Type B pancreatic cell (in vitro differentiated cells): ENCODE measurements around the gene NUDT14. TPM values are rescaled to one million over a fixed set of nuclear protein-coding genes. Genes with fewer than 3 reads are reported as not detected.

Experiments used
- DNase-seq: peaks from one replicate; pipeline ENCODE4 v3.0.0; 2021; ENCODE audit warnings: mixed read lengths; ENCODE audit not compliant: unreplicated experiment; ENCODE audit errors: extremely low spot score
- H3K27ac Mint-ChIP-seq: 2 replicates; pipeline ENCODE4 v1.8.0; 2021; ENCODE audit warnings: mild to moderate bottlenecking, mixed read lengths
- H3K27me3 Mint-ChIP-seq: 2 replicates; pipeline ENCODE4 v1.8.0; 2021; ENCODE audit warnings: mixed read lengths
- H3K36me3 Mint-ChIP-seq: 2 replicates; pipeline ENCODE4 v1.8.0; 2021; ENCODE audit warnings: mixed read lengths
- H3K4me1 Mint-ChIP-seq: one replicate; pipeline ENCODE4 v1.8.0; 2021; ENCODE audit warnings: mixed read lengths; ENCODE audit not compliant: unreplicated experiment
- H3K4me3 Mint-ChIP-seq: 2 replicates; pipeline ENCODE4 v1.8.0; 2021; ENCODE audit warnings: mild to moderate bottlenecking, mixed read lengths
- H3K9me3 Mint-ChIP-seq: 2 replicates; pipeline ENCODE4 v1.8.0; 2021; ENCODE audit warnings: mixed read lengths
- total RNA-seq: library from RNA; stranded (reverse); gene quantifications from 2 replicates; pipeline ENCODE4 v1.2.1, GENCODE V29; 2021; ENCODE audit warnings: low replicate concordance
- TF ChIP-seq, protein P1 (sequence below): fragments of 200-600 bp; sonication (generic); conservative IDR thresholded peaks from 2 replicates; pipeline ENCODE4 v1.5.0; 2021; ENCODE audit warnings: antibody characterized with exemption, mild to moderate bottlenecking

Gene NUDT14
- total RNA-seq, 1 donor from 2014 or later, result 33.3 TPM

DNA sequence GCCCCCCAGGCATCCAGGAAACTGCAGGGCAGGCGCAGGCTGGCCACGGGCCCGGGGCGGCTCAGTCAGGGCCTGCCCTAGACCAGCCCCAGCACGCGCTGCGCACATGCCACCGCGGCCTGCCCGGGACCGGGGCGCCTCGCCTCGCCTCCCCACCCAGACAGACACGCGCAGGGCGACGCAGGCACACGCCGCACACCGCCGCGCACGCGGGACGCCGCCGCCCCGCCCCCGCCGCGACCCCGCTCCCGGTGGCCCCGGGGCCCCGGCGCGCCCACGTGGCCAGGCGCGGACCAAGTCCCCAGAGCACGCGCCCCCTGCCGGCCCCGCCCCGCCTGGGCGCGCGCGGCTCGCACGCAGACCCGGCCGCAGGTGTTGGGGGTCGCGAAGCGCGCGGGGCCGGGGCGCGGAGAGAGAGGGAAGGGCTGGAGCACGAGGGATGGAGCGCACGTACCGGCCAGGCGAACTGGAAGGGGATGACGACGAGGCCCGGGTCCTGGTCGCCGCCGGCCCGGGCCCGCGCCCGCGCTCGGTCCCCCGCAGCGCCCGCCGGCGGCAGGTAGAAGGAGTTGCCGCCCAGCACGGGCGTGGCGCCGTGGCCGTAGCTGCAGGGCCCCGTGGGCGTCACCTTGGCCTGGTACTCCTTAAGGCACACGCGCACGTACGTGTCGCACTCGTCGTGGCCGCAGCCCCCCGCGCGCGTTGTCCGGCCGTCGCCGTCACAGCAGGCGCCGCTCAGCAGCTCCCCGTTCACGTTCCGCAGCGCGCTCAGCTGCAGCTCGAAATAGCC lies 13.6 kb downstream of the NUDT14 start:
- Mint-ChIP-seq H3K27ac (no peak overlapping the region), H3K9me3 (no peaks in the 10 kb centered on the region), H3K4me3 (peak overlapping the region; percentile 73), H3K36me3 (no peaks in the 10 kb centered on the region), H3K4me1 (no peaks in the 10 kb centered on the region), H3K27me3 (peaks cover 19% of the 10 kb centered on the region)
- TF ChIP-seq, protein P1, sequence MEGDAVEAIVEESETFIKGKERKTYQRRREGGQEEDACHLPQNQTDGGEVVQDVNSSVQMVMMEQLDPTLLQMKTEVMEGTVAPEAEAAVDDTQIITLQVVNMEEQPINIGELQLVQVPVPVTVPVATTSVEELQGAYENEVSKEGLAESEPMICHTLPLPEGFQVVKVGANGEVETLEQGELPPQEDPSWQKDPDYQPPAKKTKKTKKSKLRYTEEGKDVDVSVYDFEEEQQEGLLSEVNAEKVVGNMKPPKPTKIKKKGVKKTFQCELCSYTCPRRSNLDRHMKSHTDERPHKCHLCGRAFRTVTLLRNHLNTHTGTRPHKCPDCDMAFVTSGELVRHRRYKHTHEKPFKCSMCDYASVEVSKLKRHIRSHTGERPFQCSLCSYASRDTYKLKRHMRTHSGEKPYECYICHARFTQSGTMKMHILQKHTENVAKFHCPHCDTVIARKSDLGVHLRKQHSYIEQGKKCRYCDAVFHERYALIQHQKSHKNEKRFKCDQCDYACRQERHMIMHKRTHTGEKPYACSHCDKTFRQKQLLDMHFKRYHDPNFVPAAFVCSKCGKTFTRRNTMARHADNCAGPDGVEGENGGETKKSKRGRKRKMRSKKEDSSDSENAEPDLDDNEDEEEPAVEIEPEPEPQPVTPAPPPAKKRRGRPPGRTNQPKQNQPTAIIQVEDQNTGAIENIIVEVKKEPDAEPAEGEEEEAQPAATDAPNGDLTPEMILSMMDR, result peak; percentile 61
- no peak for DNase-seq

DNA sequence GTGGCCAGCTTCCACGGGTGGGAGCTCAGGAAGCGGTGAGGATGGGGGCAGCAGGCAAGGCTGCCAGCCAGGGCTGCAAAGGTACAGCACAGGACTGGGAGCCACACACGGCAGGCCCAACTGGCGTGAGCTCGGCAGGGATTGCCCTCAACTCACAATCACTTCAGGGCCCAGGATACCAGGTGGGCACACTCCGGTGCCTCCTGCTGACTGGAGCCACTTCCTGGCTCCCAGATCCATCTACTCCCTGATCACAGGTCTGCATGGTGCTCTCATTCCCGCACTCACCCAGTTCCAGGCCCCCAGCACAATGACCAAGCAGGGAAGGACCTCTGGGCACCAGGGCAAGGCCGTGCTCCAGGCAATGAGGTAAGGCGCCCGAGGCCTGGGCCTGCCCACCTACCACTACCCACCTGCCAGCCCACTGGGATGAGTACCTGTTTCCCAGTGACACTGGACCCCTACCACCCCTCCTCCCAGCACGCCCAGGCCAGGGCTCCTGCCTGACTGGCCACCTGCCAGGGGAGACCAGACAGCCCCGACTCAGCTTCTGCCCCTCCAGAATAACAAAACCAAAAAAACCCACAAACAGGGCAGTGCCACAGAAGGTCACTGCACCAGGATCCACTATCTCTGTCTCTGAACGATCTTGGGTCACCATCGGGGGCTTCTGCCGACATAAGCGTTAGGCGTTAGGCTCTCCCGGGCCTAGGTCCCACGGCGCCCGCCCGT lies 14.4 kb downstream of the NUDT14 start:
- H3K4me1 Mint-ChIP-seq, result no peaks in the 10 kb centered on the region
- no peak for DNase-seq
- no peak overlapping the region for H3K27ac Mint-ChIP-seq
- H3K9me3 Mint-ChIP-seq, result no peaks in the 10 kb centered on the region
- TF ChIP-seq, protein P1, result no peak
- H3K4me3 Mint-ChIP-seq, result peak overlapping the region; percentile 61
- H3K36me3 Mint-ChIP-seq, result no peaks in the 10 kb centered on the region
- peaks cover 19% of the 10 kb centered on the region for H3K27me3 Mint-ChIP-seq

DNA sequence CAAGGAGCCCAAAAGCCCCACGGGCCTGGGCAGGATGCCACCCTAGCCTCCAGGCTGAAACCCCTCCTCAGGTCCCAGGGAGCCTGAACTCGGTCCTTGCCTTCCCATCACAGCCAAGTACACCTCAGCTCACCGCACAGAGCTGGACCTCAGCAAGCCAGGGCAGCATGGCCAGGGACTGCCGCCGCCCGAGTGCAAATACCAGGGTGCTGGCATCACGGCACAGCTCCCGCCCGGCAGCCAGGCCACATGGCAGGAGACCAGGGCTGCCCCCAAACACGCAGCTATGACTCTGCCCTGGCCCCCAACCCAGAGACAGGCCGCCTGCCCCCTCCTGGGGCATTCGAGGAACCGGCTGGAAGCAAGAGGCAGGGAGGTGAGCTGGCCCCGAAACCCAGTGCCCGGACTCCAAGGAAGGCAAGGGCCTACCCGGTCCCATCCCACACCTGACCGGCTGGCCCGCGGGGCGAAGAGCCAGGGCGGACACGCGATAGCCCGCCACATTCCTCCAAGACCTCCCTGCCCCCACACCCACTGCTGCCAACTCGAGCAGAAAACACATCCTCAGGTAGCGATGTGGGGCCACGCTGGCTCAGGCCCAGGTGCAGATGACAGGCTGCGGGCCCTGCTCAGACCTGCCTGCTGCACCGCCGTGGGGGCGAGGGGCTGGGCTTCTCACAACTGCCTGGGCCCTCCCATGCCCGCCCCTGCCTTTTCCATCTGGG lies 15.2 kb downstream of the NUDT14 start:
- DNase-seq, result no peak
- Mint-ChIP-seq H3K27me3 (peaks cover 19% of the 10 kb centered on the region), H3K27ac (no peak overlapping the region), H3K36me3 (no peaks in the 10 kb centered on the region), H3K4me1 (no peaks in the 10 kb centered on the region), H3K4me3 (peak overlapping the region; percentile 61), H3K9me3 (no peaks in the 10 kb centered on the region)
- TF ChIP-seq, protein P1, result no peak

DNA sequence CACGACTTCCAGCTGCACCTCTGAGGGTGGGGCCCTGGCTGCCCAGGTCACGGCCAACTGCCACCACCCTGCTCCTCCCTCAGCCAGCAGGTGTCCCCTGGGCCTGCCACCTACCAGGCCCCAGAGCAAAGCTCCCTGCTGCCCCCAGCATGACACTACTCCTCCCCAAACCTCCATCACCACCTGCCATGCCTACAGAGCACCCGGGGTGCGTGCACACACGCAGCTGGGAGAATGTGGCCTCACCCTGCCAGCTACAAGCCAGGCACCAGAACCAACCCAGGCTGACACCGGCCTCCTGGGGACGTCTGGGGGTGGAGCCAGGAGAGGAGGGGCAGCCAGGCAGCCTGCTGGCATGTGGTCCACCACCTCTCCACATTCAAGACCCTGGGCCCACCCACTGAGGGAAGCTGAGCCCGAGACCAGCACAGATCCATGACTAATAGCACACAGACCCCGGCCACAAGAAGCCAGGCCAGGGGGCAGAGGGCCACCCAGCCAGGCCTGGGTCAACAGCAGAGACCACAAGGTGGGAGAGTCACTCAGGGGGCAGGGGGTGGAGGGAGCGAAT lies 15.9 kb downstream of the NUDT14 start:
- Mint-ChIP-seq H3K9me3 (no peaks in the 10 kb centered on the region), H3K36me3 (no peaks in the 10 kb centered on the region), H3K4me3 (peak overlapping the region; percentile 34), H3K27me3 (peaks cover 19% of the 10 kb centered on the region), H3K27ac (no peak overlapping the region), H3K4me1 (no peaks in the 10 kb centered on the region)
- no peak for DNase-seq
- TF ChIP-seq, protein P1, result no peak

DNA sequence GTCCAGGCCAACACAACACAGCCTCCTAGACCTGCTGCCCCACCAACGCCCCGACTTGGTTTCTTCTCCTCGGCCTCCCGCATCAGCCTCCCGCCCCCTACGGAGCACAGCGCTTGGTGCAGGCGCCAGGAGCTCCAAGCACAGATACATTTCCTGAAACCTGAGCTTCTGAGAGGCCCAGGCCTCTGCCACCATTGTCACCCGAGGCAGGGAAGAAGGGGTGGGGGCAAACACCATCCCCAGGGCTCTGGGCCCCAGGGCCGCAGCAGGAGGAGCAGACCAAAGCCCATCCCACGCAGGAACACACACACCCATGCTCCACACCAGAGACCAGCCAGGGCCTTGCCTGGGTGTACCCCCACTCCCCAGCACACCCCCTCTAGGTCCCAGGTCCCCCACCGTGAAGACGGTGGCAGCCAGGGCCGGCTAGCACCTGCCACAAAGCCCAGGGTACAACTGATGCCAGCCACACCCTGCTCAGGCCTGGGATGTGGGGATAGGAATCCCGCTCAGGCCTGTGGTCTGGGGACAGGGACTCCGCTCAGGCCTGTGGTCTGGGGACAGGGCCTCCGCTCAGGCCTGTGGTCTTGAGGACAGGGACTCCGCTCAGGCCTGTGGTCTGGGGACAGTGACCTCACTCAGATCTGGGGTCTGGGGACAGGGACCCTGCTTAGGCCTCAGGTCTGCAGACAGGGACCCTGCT lies 17.9 kb downstream of the NUDT14 start:
- Mint-ChIP-seq H3K27me3 (peaks cover 9% of the 10 kb centered on the region), H3K4me3 (no peak overlapping the region), H3K27ac (no peak overlapping the region), H3K9me3 (no peaks in the 10 kb centered on the region), H3K36me3 (no peaks in the 10 kb centered on the region), H3K4me1 (no peaks in the 10 kb centered on the region)
- TF ChIP-seq, protein P1, result no peak
- no peak for DNase-seq
